Subcutaneous abdominal adipose tissue (tissue), 5 donors: ENCODE data around the gene GLIS2.
"Not testable (repeated sequence)": the region's sequence is repeated elsewhere in the genome, so short reads cannot be mapped to it uniquely, and the experiment has no call there.

Experiments
- H3K27ac ChIP-seq: one replicate; pipeline ENCODE4 v1.7.0; 2013; ENCODE audit warnings: low read depth, mild to moderate bottlenecking, inconsistent platforms, low read length, moderate library complexity
- H3K27me3 ChIP-seq, 5 donors: one replicate each; pipeline ENCODE4 v1.7.0; 2013; ENCODE audit warnings: low read length in 5 of 5, inconsistent platforms in 1 of 5; ENCODE audit not compliant: control insufficient read depth in 5 of 5, insufficient read depth in 4 of 5
- H3K36me3 ChIP-seq, 5 donors: one replicate each; pipeline ENCODE4 v1.7.0; 2013; ENCODE audit warnings: low read length in 5 of 5; ENCODE audit not compliant: control insufficient read depth in 5 of 5, insufficient read depth in 5 of 5
- H3K4me1 ChIP-seq, 5 donors: one replicate each; pipeline ENCODE4 v1.7.0; 2013; ENCODE audit warnings: low read length in 5 of 5, mild to moderate bottlenecking in 3 of 5, moderate library complexity in 1 of 5; ENCODE audit not compliant: control insufficient read depth in 5 of 5, insufficient read depth in 5 of 5
- H3K4me3 ChIP-seq, 5 donors: one replicate each; pipeline ENCODE4 v1.7.0; 2013; ENCODE audit warnings: low read length in 5 of 5, low read depth in 1 of 5
- H3K9ac ChIP-seq, 5 donors: one replicate each; pipeline ENCODE4 v1.7.0; 2013; ENCODE audit warnings: low read length in 5 of 5, mild to moderate bottlenecking in 4 of 5, moderate library complexity in 3 of 5
- H3K9me3 ChIP-seq, 5 donors: one replicate each; pipeline ENCODE4 v1.7.0; 2013; ENCODE audit warnings: low read length in 5 of 5; ENCODE audit not compliant: control insufficient read depth in 5 of 5
- donor health status: healthy.
- donor health status: healthy.
- donor health status: healthy.
- donor health status: healthy.
- donor health status: healthy.

GLIS2 gene

DNA sequence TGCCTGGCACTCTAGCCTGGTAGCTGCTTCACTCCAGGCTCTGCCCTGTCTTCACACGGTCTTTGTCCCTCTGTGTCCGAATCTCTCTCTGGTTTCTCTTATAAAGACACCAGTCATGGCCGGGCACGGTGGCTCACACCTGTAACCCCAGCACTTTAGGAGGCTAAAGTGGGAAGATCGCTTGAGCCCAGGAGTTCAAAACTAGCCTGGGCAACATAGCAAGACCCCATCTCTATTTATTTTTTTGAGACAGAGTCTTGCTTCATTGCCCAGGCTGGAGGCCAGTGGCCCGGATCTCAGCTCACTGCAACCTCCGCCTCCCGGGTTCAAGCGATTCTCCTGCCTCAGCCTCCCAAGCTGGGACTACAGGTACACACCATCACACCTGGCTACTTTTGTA lies 17.8 kb downstream of the GLIS2 start:
- Histone ChIP-seq H3K36me3 (peaks cover 0 to 51% (median 28%) of the 10 kb centered on the region in 5 donors), H3K4me1 (peaks cover 0 to 15% (median 12%) of the 10 kb centered on the region in 5 donors)
- not testable (repeated sequence) for H3K9me3 ChIP-seq, H3K9ac ChIP-seq, H3K27me3 ChIP-seq, H3K27ac ChIP-seq, H3K4me3 ChIP-seq

DNA sequence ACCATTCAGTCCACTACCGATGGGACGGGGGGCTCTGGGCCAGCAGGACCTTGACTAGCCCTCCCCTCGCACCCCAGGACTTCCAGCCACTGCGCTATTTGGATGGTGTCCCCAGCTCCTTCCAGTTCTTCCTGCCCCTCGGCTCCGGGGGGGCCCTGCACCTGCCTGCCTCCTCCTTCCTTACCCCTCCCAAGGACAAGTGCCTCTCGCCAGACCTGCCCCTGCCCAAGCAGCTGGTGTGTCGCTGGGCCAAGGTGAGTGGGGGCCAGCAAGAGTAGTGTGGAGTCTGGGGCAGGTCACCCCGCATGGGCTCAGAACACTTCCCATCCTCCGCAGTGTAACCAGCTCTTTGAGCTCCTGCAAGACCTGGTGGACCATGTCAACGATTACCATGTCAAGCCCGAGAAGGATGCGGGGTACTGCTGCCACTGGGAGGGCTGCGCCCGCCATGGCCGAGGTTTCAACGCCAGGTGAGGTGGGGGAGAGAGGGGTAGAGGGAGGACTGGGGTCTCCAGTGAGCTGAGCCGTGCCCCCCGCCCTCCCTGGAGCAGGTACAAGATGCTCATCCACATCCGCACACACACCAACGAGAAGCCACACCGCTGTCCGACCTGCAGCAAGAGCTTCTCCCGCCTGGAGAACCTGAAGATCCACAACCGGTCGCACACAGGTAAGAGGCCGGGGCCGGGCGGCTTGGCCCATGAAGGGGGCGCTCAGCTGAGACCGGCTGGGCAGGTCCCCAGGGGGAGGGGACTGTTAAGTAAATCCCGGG lies 19.0 kb downstream of the GLIS2 start:
- no peaks in the 10 kb centered on the region for H3K9me3 ChIP-seq
- H3K4me1 ChIP-seq = peaks cover 0 to 7% (median 3%) of the 10 kb centered on the region in 5 donors
- no peak overlapping the region for H3K9ac ChIP-seq
- H3K27ac ChIP-seq = no peak overlapping the region
- H3K4me3 ChIP-seq = no peak overlapping the region
- peaks cover 0 to 63% (median 36%) of the 10 kb centered on the region in 5 donors for H3K36me3 ChIP-seq
- peaks cover 0 to 3% (median 0%) of the 10 kb centered on the region in 5 donors for H3K27me3 ChIP-seq

DNA sequence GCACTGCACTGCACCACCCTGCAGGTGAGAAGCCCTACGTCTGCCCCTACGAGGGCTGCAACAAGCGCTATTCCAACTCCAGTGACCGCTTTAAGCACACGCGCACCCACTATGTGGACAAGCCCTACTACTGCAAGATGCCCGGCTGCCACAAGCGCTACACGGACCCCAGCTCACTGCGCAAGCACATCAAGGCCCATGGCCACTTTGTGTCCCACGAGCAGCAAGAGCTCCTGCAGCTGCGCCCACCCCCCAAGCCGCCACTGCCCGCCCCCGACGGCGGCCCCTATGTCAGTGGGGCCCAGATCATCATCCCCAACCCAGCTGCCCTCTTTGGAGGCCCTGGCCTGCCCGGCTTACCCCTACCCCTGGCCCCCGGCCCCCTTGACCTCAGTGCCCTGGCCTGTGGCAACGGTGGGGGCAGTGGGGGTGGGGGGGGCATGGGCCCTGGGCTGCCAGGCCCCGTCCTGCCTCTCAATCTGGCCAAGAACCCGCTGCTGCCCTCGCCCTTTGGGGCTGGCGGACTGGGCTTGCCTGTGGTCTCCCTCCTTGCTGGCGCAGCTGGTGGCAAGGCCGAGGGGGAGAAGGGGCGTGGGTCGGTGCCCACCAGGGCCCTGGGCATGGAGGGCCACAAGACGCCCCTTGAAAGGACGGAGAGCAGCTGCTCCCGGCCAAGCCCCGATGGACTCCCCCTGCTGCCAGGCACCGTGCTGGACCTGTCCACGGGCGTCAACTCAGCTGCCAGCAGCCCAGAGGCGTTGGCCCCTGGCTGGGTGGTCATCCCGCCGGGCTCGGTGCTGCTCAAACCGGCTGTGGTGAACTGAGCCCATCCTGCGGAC lies 21.1 kb downstream of the GLIS2 start:
- H3K9ac ChIP-seq = no peak overlapping the region
- H3K9me3 ChIP-seq = no peaks in the 10 kb centered on the region
- H3K36me3 ChIP-seq = peaks cover 0 to 76% (median 42%) of the 10 kb centered on the region in 5 donors
- peaks cover 0 to 3% (median 0%) of the 10 kb centered on the region in 5 donors for H3K27me3 ChIP-seq
- H3K4me3 ChIP-seq = no peak overlapping the region
- peaks cover 0 to 6% (median 0%) of the 10 kb centered on the region in 5 donors for H3K4me1 ChIP-seq
- H3K27ac ChIP-seq = no peak overlapping the region

DNA sequence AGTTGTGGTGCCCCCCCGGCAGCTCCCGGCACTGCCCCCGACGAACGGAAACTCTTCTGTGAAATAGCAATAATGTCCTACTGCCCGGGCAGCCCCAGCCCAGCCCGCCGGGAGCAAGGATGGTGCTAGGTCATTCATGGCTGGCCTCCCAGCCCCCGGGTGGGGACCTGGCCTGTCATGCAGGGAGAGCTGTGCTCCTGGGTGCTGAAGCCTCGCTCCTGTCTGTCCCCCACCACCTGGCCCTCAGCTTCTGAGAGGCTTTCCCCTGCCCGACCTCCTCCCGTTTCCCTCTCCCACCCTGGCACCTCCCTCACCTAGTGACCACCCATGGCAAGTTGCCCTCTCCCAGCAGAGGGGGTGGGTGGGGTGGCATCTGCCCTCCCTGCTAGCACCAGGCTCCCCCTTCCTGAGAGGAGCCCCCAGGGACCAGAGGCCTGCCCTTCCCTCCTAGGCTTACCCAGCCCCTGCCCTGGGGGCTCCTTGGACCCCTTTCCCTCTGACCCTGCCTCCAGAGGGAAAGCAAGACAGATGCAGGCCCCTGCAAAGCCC lies 21.7 kb downstream of the GLIS2 start:
- peaks cover 0 to 3% (median 0%) of the 10 kb centered on the region in 5 donors for H3K27me3 ChIP-seq
- H3K27ac ChIP-seq = no peak overlapping the region
- H3K4me1 ChIP-seq = peaks cover 0 to 6% (median 0%) of the 10 kb centered on the region in 5 donors
- no peak overlapping the region for H3K4me3 ChIP-seq
- H3K9ac ChIP-seq = no peak overlapping the region
- no peaks in the 10 kb centered on the region for H3K9me3 ChIP-seq
- peaks cover 0 to 69% (median 41%) of the 10 kb centered on the region in 5 donors for H3K36me3 ChIP-seq

DNA sequence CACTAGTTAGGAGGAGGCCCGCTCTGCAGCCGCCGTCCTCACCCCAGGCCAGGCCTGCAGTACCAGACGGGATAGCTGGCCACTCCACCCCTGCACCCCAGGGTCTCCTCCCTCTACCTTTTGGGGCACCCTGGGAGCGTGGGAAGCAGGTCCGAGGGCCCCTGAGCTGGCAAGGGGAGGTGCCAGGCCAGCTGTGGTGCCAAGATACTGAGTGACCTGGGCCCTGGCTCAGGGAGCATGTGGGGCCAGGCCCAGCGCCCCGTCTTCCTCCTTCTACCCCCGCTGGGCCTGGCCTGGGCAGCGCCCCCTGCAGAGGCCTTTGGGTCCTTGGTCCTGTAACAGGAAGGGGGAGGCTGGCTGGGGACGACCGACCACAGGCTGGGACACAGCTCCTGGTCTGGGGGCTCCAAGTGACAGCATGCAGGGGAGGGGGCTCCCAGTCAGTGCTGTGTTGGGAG lies 22.3 kb downstream of the GLIS2 start:
- H3K4me1 ChIP-seq = peaks cover 0 to 6% (median 0%) of the 10 kb centered on the region in 5 donors
- H3K36me3 ChIP-seq = peaks cover 0 to 64% (median 38%) of the 10 kb centered on the region in 5 donors
- H3K27ac ChIP-seq = no peak overlapping the region
- H3K4me3 ChIP-seq = no peak overlapping the region
- peaks cover 0 to 2% (median 0%) of the 10 kb centered on the region in 5 donors for H3K27me3 ChIP-seq
- H3K9me3 ChIP-seq = no peaks in the 10 kb centered on the region
- peak overlapping the region in 1 of 5 donors; percentile 31 for H3K9ac ChIP-seq

DNA sequence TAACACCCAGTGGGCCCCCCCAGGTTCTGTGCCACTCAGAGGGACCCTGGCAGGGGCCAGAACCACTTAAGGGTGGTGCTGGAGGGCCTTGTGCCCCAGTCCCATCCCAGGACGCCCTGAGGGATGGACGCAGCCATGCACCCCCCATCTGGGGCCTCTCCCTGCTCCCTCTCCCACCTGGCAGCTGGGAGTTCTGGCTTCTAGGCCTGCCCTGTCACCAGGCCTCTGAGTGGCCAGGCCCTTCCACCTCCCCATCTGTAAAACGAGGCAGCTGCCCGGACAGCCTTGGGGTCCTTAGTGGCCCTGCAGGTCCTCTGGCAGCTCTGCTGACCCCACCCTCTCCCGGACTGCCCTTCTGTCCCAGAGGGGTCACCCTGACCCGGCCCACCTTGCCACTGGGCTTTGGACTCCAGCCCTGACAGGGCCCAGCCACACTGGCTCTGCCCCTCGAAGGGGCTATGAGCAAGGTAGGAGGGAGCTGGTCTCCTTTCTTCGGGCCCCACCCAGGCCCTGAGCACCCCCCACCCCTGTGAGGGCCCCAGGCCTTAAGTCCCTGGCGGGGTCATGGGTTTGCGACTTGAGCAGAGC lies 22.9 kb downstream of the GLIS2 start:
- Histone ChIP-seq H3K36me3 (peaks cover 0 to 59% (median 36%) of the 10 kb centered on the region in 5 donors), H3K4me3 (no peak overlapping the region), H3K9ac (peak overlapping the region in 1 of 5 donors; percentile 31), H3K9me3 (no peaks in the 10 kb centered on the region), H3K27me3 (no peaks in the 10 kb centered on the region), H3K4me1 (peaks cover 0 to 12% (median 0%) of the 10 kb centered on the region in 5 donors), H3K27ac (no peak overlapping the region)

DNA sequence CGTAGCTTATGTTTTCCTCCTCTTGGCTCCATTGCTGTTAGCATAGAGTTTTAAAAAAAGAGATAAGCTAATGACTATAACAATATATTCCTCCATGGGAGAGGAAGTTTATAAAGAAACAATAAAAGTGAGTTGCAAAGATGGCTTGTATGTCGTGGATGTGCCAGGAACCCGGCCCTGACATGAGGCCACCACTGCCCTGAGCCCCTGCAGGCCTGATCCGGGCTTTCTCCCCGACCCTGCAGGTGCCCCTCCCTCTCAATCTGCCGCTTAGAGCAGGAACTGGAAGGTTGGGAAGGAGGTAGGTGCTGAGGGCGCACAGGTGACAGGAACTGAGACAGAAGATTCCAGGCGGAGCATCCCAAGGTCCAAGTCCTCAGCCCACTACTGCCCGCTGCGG lies 23.6 kb downstream of the GLIS2 start:
- H3K27me3 ChIP-seq = no peaks in the 10 kb centered on the region
- H3K27ac ChIP-seq = no peak overlapping the region
- no peaks in the 10 kb centered on the region for H3K9me3 ChIP-seq
- no peak overlapping the region for H3K4me3 ChIP-seq
- no peak overlapping the region for H3K9ac ChIP-seq
- H3K36me3 ChIP-seq = peaks cover 0 to 58% (median 36%) of the 10 kb centered on the region in 5 donors
- peaks cover 0 to 13% (median 0%) of the 10 kb centered on the region in 5 donors for H3K4me1 ChIP-seq

DNA sequence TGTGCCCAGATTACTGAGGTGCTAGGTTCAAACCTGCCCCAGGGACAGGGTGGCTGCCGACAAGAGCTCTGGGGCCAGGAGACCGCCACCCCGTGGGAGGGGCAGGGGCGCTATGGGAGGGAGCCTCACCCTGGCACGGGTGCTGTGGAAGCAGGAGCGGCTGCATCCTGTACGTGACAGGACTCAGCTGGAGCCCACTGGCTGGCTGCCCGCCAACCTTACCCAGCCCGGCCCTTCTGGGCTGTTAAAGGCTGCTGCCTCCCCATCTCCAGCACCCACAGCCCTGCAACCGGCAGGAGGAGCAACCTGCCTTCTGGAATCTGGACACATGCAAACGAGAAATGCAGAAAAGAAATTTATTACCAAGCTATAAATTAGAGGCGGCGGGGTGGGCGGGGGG lies 24.0 kb downstream of the GLIS2 start:
- H3K9me3 ChIP-seq = no peaks in the 10 kb centered on the region
- H3K4me1 ChIP-seq = peaks cover 0 to 13% (median 0%) of the 10 kb centered on the region in 5 donors
- H3K36me3 ChIP-seq = peaks cover 0 to 54% (median 36%) of the 10 kb centered on the region in 5 donors
- no peaks in the 10 kb centered on the region for H3K27me3 ChIP-seq
- no peak overlapping the region for H3K27ac ChIP-seq
- H3K9ac ChIP-seq = no peak overlapping the region
- H3K4me3 ChIP-seq = no peak overlapping the region

DNA sequence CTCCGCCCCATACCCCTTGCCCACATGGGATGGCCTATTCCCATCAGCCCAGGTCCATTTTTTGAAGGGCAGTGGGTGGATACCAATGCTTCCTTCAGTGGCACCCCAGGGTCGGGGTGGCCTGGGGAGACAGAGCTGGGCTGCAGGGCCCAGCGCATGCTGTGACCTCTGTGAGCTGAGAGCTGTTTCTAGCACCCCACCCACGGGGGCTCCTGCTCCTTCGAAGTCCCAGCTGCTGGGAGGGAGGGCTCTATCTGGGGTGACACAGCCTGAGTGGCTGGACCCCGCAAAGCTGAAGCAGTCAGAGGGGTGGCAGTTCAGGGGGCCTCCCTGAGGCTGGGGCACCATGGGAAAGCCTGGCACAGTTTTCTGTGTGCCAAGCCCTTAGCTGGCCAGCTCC lies 24.6 kb downstream of the GLIS2 start:
- peaks cover 0 to 49% (median 32%) of the 10 kb centered on the region in 5 donors for H3K36me3 ChIP-seq

More for the DNA sequence above, 24.6 kb downstream of the GLIS2 start:
- H3K4me3 ChIP-seq = no peak overlapping the region
- no peak overlapping the region for H3K27ac ChIP-seq
- no peak overlapping the region for H3K9ac ChIP-seq
- H3K9me3 ChIP-seq = no peaks in the 10 kb centered on the region
- no peaks in the 10 kb centered on the region for H3K27me3 ChIP-seq
- peaks cover 0 to 13% (median under 1%) of the 10 kb centered on the region in 5 donors for H3K4me1 ChIP-seq
